Measurements from ENCODE around the gene CYP3A5. TPM values are rescaled to one million over a fixed set of nuclear protein-coding genes. Genes with fewer than 3 reads are reported as not detected.

Gene CYP3A5
- total RNA-seq, 1 donor from 2014 or later: 15.1 TPM

DNA sequence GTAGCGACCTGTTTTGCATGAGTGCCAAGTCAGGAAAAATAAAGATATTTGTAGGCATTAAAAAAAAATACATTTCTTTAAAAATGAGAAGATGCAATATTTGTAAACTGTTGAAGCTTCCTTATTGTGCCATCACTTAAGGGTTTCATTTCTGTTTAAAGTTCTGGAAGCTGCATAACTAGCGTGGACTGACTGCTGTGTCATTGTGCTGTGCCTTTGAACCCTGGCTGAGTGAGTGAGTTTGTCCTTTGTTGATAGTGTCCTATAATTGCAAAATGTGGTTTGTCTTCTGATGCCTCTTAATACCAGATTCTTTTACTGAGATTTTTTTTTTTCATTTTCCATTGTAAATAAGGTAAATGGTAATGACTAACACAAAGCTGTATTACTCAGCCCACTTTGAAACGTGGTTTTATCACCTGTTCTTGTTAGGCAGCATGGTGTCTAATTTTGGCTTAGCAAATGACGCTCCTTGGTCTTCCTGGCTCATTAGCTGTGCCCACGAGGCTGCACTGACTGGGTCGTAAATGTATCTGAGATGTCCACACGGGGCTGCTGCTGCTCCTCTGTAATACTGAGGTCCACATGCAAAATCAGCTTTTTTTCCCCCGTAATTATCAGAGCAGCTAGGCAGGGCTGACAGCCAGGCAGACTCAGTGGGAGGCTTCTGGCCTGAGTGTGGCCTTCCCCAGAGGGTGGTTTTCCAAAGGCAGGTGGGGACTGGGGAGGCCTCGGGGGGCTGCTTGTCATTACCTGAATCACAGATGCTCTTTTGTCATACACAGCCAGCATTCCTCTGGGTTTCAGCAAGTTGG lies 48.3 kb downstream of the CYP3A5 start:
- H3K27ac ChIP-seq: no peak overlapping the region
- H3K9me3 ChIP-seq: no peaks in the 10 kb centered on the region
- H3K4me3 ChIP-seq: no peak overlapping the region
- no peaks in the 10 kb centered on the region for H3K27me3 ChIP-seq
- intact Hi-C loops (cut with DNase I): no loop called here
- TF ChIP-seq, protein P1, sequence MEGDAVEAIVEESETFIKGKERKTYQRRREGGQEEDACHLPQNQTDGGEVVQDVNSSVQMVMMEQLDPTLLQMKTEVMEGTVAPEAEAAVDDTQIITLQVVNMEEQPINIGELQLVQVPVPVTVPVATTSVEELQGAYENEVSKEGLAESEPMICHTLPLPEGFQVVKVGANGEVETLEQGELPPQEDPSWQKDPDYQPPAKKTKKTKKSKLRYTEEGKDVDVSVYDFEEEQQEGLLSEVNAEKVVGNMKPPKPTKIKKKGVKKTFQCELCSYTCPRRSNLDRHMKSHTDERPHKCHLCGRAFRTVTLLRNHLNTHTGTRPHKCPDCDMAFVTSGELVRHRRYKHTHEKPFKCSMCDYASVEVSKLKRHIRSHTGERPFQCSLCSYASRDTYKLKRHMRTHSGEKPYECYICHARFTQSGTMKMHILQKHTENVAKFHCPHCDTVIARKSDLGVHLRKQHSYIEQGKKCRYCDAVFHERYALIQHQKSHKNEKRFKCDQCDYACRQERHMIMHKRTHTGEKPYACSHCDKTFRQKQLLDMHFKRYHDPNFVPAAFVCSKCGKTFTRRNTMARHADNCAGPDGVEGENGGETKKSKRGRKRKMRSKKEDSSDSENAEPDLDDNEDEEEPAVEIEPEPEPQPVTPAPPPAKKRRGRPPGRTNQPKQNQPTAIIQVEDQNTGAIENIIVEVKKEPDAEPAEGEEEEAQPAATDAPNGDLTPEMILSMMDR (IDR thresholded peaks at IDR 0.05): peak; percentile 25
- no peaks in the 10 kb centered on the region for H3K4me1 ChIP-seq
- ATAC-seq (peak; percentile 78), DNase-seq (no peak)
- H3K36me3 ChIP-seq: peaks cover 80% of the 10 kb centered on the region

DNA sequence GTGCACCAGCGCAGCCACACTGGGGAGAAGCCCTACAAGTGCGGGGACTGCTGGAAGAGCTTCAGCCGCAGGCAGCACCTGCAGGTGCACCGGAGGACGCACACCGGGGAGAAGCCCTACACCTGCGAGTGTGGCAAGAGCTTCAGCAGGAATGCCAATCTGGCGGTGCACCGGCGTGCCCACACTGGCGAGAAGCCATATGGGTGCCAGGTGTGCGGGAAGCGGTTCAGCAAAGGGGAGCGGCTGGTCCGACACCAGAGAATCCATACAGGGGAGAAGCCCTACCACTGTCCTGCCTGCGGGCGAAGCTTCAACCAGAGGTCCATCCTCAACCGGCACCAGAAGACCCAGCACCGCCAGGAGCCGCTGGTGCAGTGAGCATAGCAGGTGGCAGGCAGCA lies 50.2 kb downstream of the CYP3A5 start:
- Histone ChIP-seq H3K9me3 (no peaks in the 10 kb centered on the region), H3K36me3 (peaks cover 96% of the 10 kb centered on the region), H3K27ac (no peak overlapping the region), H3K4me3 (no peak overlapping the region), H3K27me3 (no peaks in the 10 kb centered on the region), H3K4me1 (no peaks in the 10 kb centered on the region)
- DNase-seq (no peak), ATAC-seq (peak; percentile 5)
- intact Hi-C loops (cut with DNase I): no loop called here
- TF ChIP-seq, protein P1 (IDR thresholded peaks at IDR 0.05): no peak

DNA sequence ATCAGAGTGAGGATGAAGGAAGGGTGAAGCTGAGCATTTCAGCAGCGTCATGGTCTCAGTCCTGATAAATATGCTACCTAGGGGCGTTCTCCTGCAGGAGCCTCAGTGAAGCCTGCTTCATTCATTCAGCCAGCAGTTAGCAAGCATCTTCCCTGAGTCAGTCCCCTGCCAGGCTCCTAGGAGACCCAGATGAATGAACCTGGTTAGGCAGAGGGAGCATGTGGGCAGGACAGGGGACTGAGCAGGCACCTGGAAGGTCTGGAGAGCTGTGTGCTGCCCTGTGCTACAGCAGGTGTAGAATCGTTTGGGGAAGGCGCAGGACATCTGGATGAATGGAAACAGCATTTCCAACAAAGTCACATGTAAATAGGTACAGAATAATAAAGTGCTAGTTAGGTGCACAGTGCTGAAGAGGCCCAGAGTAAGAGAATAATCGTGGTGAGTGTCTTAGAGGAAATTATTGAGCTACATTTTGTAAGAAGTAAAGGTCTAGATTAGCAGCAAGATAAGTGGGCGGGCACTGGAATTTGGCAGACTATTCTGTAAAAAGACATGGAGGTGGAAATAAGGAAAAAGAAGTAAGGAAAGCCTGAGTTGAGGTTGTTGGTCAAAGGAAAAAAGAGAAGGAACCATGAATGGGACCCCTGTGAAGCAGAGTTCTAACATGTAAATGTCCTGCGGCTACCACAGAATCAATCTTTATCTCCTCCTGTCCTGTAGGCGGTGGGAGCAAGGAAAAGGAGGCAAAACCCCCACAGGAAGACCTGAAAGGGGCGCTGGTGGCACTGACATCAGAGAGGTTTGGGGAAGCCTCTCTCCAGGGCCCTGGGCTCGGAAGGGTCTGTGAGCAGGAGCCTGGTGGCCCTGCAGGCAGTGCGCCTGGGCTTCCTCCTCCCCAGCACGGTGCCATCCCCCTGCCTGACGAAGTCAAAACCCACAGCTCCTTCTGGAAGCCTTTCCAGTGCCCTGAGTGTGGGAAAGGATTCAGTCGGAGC lies 51.0 kb downstream of the CYP3A5 start:
- intact Hi-C loops (cut with DNase I): no loop called here
- Histone ChIP-seq H3K27me3 (no peaks in the 10 kb centered on the region), H3K36me3 (peaks cover 99% of the 10 kb centered on the region), H3K27ac (no peak overlapping the region), H3K9me3 (no peaks in the 10 kb centered on the region), H3K4me1 (no peaks in the 10 kb centered on the region), H3K4me3 (no peak overlapping the region)
- ATAC-seq (no peak), DNase-seq (no peak)
- TF ChIP-seq, protein P1 (IDR thresholded peaks at IDR 0.05): no peak

DNA sequence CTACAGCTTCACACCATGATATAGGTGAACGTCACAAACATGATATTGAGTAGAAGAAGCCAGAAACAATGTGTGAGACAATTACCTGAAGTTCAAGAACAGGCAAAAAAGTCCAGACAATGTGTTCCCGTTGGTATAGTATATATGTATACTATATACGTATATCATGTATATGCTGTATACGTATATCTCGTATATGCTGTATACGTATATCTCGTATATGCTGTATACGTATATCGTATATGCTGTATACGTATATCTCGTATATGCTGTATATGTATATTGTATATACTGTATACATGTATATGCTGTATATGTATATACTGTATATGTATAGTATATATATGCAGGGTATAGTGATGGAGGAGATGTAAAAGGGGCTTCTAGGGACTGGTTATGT lies 52.3 kb downstream of the CYP3A5 start:
- no peak for DNase-seq
- Histone ChIP-seq H3K27ac (no peak overlapping the region), H3K9me3 (no peaks in the 10 kb centered on the region), H3K4me3 (no peak overlapping the region), H3K36me3 (peaks cover 99% of the 10 kb centered on the region), H3K4me1 (no peaks in the 10 kb centered on the region), H3K27me3 (no peaks in the 10 kb centered on the region)
- intact Hi-C loops (cut with DNase I): no loop called here
- TF ChIP-seq, protein P1 (IDR thresholded peaks at IDR 0.05): no peak
- no peak for ATAC-seq

DNA sequence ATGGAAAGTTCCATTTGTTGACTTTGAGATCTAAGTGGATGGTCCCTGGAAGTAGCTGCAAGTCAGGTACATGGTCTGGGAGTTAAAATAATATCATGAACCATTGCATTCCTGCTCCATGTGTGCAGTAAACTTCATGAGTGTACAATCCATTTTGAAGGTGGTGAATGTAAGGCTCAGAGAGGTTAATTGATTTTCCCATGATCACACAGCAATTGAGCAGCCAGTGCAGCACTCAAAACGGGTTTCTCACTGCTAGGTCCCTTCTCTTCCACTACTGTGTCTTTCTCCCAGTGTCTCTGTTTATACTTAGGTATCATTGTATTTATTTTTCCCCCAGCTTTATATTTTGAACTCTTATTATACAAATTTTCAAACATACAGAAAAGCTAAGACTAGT lies 53.1 kb downstream of the CYP3A5 start:
- Histone ChIP-seq H3K4me3 (no peak overlapping the region), H3K4me1 (no peaks in the 10 kb centered on the region), H3K36me3 (peaks cover 100% of the 10 kb centered on the region), H3K9me3 (no peaks in the 10 kb centered on the region), H3K27ac (no peak overlapping the region), H3K27me3 (no peaks in the 10 kb centered on the region)
- no peak for DNase-seq
- no peak for ATAC-seq
- TF ChIP-seq, protein P1 (IDR thresholded peaks at IDR 0.05): no peak
- intact Hi-C loops (cut with DNase I): no loop called here
